WERI-Rb-1 (cell line): ENCODE data around the gene FOXK2.
A peak's percentile ranks its signal among the peaks of the same experiment; 100 is the strongest.

Experiments
- DNase-seq: peaks from one replicate; pipeline ENCODE4 v3.0.0-alpha.2; 2020
- H3K27ac ChIP-seq: fragments of 250-450 bp; sonication (Bioruptor Pico); 2 replicates; pipeline ENCODE4 v1.5.1; 2020; ENCODE audit warnings: mild to moderate bottlenecking, moderate library complexity
- H3K27me3 ChIP-seq: fragments of 250-450 bp; sonication (Bioruptor Pico); 2 replicates; pipeline ENCODE4 v1.5.1; 2021; ENCODE audit warnings: mild to moderate bottlenecking, low read depth, moderate library complexity; ENCODE audit not compliant: insufficient read depth, severe bottlenecking
- H3K36me3 ChIP-seq: fragments of 250-450 bp; sonication (Bioruptor Pico); 2 replicates; pipeline ENCODE4 v1.5.1; 2020; ENCODE audit warnings: mild to moderate bottlenecking, moderate library complexity
- H3K4me3 ChIP-seq: 2 replicates; pipeline ENCODE4 v1.5.1; 2011; ENCODE audit warnings: low read depth, mild to moderate bottlenecking, control low read depth, low read length
- H3K9me3 ChIP-seq: fragments of 250-450 bp; sonication (Bioruptor Pico); 2 replicates; pipeline ENCODE4 v1.5.1; 2021; ENCODE audit warnings: mild to moderate bottlenecking, moderate library complexity; ENCODE audit not compliant: severe bottlenecking
- CTCF ChIP-seq: IDR thresholded peaks from 2 replicates; pipeline ENCODE4 v1.5.1; 2011; ENCODE audit warnings: low read depth, mild to moderate bottlenecking, control low read depth, inconsistent platforms, low read length

The FOXK2 gene

GRCh38 chr17:82592767-82593589 is 73.4 kb downstream of the FOXK2 start:
- Histone ChIP-seq H3K9me3 (no peaks in the 10 kb centered on the region), H3K27ac (peak overlapping the region; percentile 69), H3K4me3 (peak overlapping the region; percentile 25), H3K36me3 (peaks cover 75% of the 10 kb centered on the region), H3K27me3 (no peaks in the 10 kb centered on the region)
- DNase-seq, result peak; percentile 70
- TF ChIP-seq CTCF, result no peak

GRCh38 chr17:82593590-82594087 is 74.1 kb downstream of the FOXK2 start:
- no peak for DNase-seq
- H3K27me3 ChIP-seq, result no peaks in the 10 kb centered on the region
- H3K9me3 ChIP-seq, result no peaks in the 10 kb centered on the region
- no peak for TF ChIP-seq CTCF
- H3K27ac ChIP-seq, result peak overlapping the region; percentile 69
- peaks cover 75% of the 10 kb centered on the region for H3K36me3 ChIP-seq
- peak overlapping the region; percentile 25 for H3K4me3 ChIP-seq

DNA sequence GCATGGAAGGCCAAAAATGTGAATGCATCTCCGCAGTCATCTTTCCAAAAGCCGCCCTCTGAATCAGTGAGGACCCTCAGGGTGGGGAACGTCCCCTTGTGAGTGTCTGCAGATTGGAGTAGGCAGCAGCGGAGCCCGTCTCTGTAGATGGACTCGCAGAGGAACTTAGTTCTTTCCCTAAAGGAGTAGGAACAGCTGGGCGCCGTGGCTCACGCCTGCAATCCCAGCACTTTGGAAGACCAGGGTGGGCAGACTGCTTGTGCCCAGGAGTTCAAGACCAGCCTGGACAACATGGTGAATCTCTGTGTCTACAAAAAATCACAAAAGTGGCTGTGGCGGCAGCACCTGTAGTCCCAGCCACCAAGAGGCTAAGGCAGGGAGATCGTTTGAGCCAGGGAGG is 75.0 kb downstream of the FOXK2 start:
- H3K27me3 ChIP-seq, result no peaks in the 10 kb centered on the region
- DNase-seq, result no peak
- no peak overlapping the region for H3K27ac ChIP-seq
- H3K36me3 ChIP-seq, result peaks cover 75% of the 10 kb centered on the region
- H3K4me3 ChIP-seq, result no peak overlapping the region
- no peaks in the 10 kb centered on the region for H3K9me3 ChIP-seq
- TF ChIP-seq CTCF, result no peak

- Histone ChIP-seq H3K27me3 (no peaks in the 10 kb centered on the region), H3K9me3 (no peaks in the 10 kb centered on the region), H3K4me3 (no peak overlapping the region), H3K27ac (no peak overlapping the region), H3K36me3 (peaks cover 84% of the 10 kb centered on the region)
- no peak for TF ChIP-seq CTCF
- DNase-seq, result no peak
Observed at GRCh38 chr17:82595893-82596292, 76.4 kb downstream of the FOXK2 start.

DNA sequence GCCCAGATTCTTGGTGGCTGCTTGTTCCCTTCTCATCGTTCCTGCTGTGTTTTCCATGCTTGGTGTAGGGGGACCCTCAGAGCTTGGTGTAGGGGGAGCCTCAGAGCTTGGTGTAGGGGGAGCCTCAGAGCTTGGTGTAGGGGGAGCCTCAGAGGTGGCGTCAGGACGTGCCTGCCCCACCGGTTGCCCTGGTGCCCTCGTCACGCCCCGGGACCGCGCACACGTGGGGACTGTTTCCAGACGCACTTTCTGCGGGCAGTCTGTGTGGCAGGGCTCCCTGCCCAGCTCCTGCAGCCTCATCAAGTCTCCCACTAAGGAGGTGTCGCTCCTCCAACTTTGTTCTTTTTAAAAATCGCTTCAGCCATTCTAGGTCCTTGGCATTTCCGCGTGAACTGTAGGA is 76.8 kb downstream of the FOXK2 start:
- no peak for TF ChIP-seq CTCF
- H3K4me3 ChIP-seq, result no peak overlapping the region
- DNase-seq, result no peak
- H3K36me3 ChIP-seq, result peaks cover 85% of the 10 kb centered on the region
- H3K27me3 ChIP-seq, result no peaks in the 10 kb centered on the region
- no peaks in the 10 kb centered on the region for H3K9me3 ChIP-seq
- no peak overlapping the region for H3K27ac ChIP-seq
